Endothelial cell of umbilical vein (primary cell): ENCODE data around the gene ACTR3. TPM values are rescaled to one million over a fixed set of nuclear protein-coding genes. Genes with fewer than 3 reads are reported as not detected.

ENCODE experiments used
- BruUV-seq: library from RNA; stranded (reverse); fragments of 400-500 nt; replicated peaks from 2 replicates; lab custom pipeline; 2021; lab: Mats Ljungman, UMichigan
- CTCF ChIA-PET: fragments of 300-600, 350-600 bp; sonication (Branson Sonifier 250); formaldehyde crosslinking; loops from one replicate; lab custom pipeline; 2021; ENCODE audit warnings: antibody characterized with exemption, inconsistent platforms; lab: Charles Lee
- POLR2A ChIA-PET: fragments of 300-600, 350-600 bp; sonication (Branson Sonifier 250); formaldehyde crosslinking; loops from one replicate; lab custom pipeline; 2021; ENCODE audit warnings: antibody characterized with exemption, inconsistent platforms; lab: Charles Lee
- DNase-seq: peaks from one replicate; pipeline ENCODE4 v3.0.0-alpha.2; 2011; ENCODE audit warnings: low read depth, low spot score
- FAIRE-seq: peaks from 2 replicates; lab custom pipeline; 2011; peaks lifted over from hg19 to GRCh38; lab: Jason Lieb, UNC
- H2AFZ ChIP-seq: 2 replicates; pipeline ENCODE4 v1.6.0; 2012; ENCODE audit warnings: low read depth, low read length, control low read depth, inconsistent platforms
- H3K27ac ChIP-seq: 2 replicates; pipeline ENCODE4 v1.5.1; 2011; ENCODE audit warnings: low read depth, mild to moderate bottlenecking, control low read depth, low read length, moderate library complexity; ENCODE audit not compliant: insufficient read depth
- H3K27me3 ChIP-seq, 2 experiments: 2 replicates each; pipeline versions ENCODE4 v1.6.0 to v1.6.1; 2011; ENCODE audit warnings: low read length in 2 of 2, mixed read lengths in 1 of 2; ENCODE audit not compliant: control insufficient read depth in 2 of 2, insufficient read depth in 2 of 2
- H3K36me3 ChIP-seq, 2 experiments: 2 replicates in 1 of 2; 3 replicates in 1 of 2; pipeline ENCODE4 v1.5.1; 2011; ENCODE audit warnings: low read length in 2 of 2, mild to moderate bottlenecking in 1 of 2, moderate library complexity in 1 of 2; ENCODE audit not compliant: control insufficient read depth in 2 of 2, insufficient read depth in 2 of 2; ENCODE audit errors: extremely low read depth in 1 of 2
- H3K4me1 ChIP-seq: 3 replicates; pipeline ENCODE4 v1.5.1; 2011; ENCODE audit warnings: mild to moderate bottlenecking, low read length; ENCODE audit not compliant: control insufficient read depth, insufficient read depth; ENCODE audit errors: extremely low read depth
- H3K4me2 ChIP-seq: 2 replicates; pipeline ENCODE4 v1.6.1; 2011; ENCODE audit warnings: low read length, control low read depth, mixed read lengths; ENCODE audit not compliant: insufficient read depth
- H3K4me3 ChIP-seq, 3 experiments: fragments of 200-600 bp in 1 of 3; sonication (generic), shearing (Covaris generic) in 1 of 3; replicated peaks in 1 of 3; 2 replicates each; pipeline ENCODE4 v1.5.1; 2011 to 2016; ENCODE audit warnings: control low read depth in 3 of 3, low read length in 3 of 3, mild to moderate bottlenecking in 2 of 3, inconsistent platforms in 1 of 3, low read depth in 1 of 3, moderate library complexity in 1 of 3; ENCODE audit not compliant: insufficient read depth in 1 of 3
- H3K79me2 ChIP-seq: 2 replicates; pipeline ENCODE4 v1.6.0; 2012; ENCODE audit warnings: low read length, inconsistent platforms; ENCODE audit not compliant: control insufficient read depth, insufficient read depth
- H3K9ac ChIP-seq: replicated peaks from 2 replicates; pipeline ENCODE3; 2011; ENCODE audit warnings: low read length, control low read depth; ENCODE audit not compliant: insufficient read depth; ENCODE audit errors: extremely low read depth
- H3K9me1 ChIP-seq: replicated peaks from 3 replicates; pipeline ENCODE4 v1.6.0; 2011; ENCODE audit warnings: mild to moderate bottlenecking, low read length; ENCODE audit not compliant: control insufficient read depth, insufficient read depth; ENCODE audit errors: extremely low read depth
- H3K9me3 ChIP-seq: replicated peaks from 2 replicates; pipeline ENCODE4 v1.5.1; 2012; ENCODE audit warnings: low read length, inconsistent platforms; ENCODE audit not compliant: control insufficient read depth, insufficient read depth
- H4K20me1 ChIP-seq: replicated peaks from 2 replicates; pipeline ENCODE3; 2011; ENCODE audit warnings: mild to moderate bottlenecking, low read length; ENCODE audit not compliant: control insufficient read depth, insufficient read depth; ENCODE audit errors: extremely low read depth
- EZH2 ChIP-seq: IDR thresholded peaks from 2 replicates; pipeline ENCODE4 v1.6.1; 2012; ENCODE audit warnings: borderline replicate concordance, low read depth, mild to moderate bottlenecking, moderate library complexity, low read length, inconsistent platforms; ENCODE audit not compliant: severe bottlenecking
- FOS ChIP-seq: IDR thresholded peaks from 2 replicates; pipeline ENCODE4 v1.6.1; 2011; ENCODE audit warnings: mild to moderate bottlenecking, low read length, moderate library complexity, borderline replicate concordance; ENCODE audit not compliant: insufficient read depth
- GATA2 ChIP-seq: IDR thresholded peaks from 2 replicates; pipeline ENCODE4 v1.7.0; 2011; ENCODE audit warnings: low read depth, mild to moderate bottlenecking, moderate library complexity, mixed read lengths, low read length; ENCODE audit not compliant: insufficient read length, insufficient read depth
- JUN ChIP-seq: IDR thresholded peaks from 2 replicates; pipeline ENCODE4 v1.6.1; 2011; ENCODE audit warnings: borderline replicate concordance, low read depth; ENCODE audit not compliant: insufficient read length, insufficient read depth
- MAX ChIP-seq: IDR thresholded peaks from 2 replicates; pipeline ENCODE4 v1.6.1; 2011; ENCODE audit not compliant: insufficient read depth, insufficient read length
- MYC ChIP-seq: IDR thresholded peaks from one replicate; pipeline ENCODE4 v1.6.1; 2011; ENCODE audit warnings: mild to moderate bottlenecking, low read depth, low read length
- POLR2A ChIP-seq: IDR thresholded peaks from 2 replicates; pipeline ENCODE4 v1.6.1; 2012; ENCODE audit warnings: low read depth, mild to moderate bottlenecking, control low read depth, low read length
- POLR2AphosphoS5 ChIP-seq: IDR thresholded peaks from 2 replicates; pipeline ENCODE4 v1.6.1; 2012; ENCODE audit warnings: low read depth, mild to moderate bottlenecking, control low read depth, low read length, moderate library complexity; ENCODE audit not compliant: insufficient read depth
- dilution Hi-C: fragments of 300-500 bp; cut with MboI; formaldehyde crosslinking; loops from one replicate; pipeline ENCODE4 v1.15.0; 2019; ENCODE audit warnings: low sequenced_read_pairs; ENCODE audit not compliant: extremely low pct_ligation_motif_present
- intact Hi-C: fragments of 100-400 bp; cut with micrococcal nuclease; formaldehyde crosslinking; loops from one replicate; pipeline ENCODE4 v1.10.0; 2022
- polyA plus RNA-seq, 4 experiments: library from polyadenylated mRNA; depleted of rRNA in 3 of 4; stranded (reverse) in 3 of 4; unstranded in 1 of 4; fragments of >200 nt; gene quantifications; 2 replicates each; pipeline versions ENCODE4 v1.2.1 to v1.2.3, GENCODE V29; 2011 to 2012; ENCODE audit warnings: missing spikeins in 1 of 4
- total RNA-seq: library from RNA; stranded (reverse); gene quantifications from 2 replicates; pipeline ENCODE4 v1.2.3, GENCODE V29; 2021
- TF ChIP-seq, protein P1 (sequence below), 2 donors: IDR thresholded peaks; 1 replicate in 1 of 2; 2 replicates in 1 of 2; pipeline ENCODE4 v1.5.1; 2011; ENCODE audit warnings: low read length in 2 of 2, mild to moderate bottlenecking in 2 of 2, moderate library complexity in 2 of 2, control low read depth in 1 of 2, inconsistent platforms in 1 of 2, low read depth in 1 of 2; ENCODE audit not compliant: insufficient read depth in 1 of 2; ENCODE audit errors: extremely low read depth in 1 of 2

ACTR3 gene
- total and polyA plus RNA-seq, 2 donors (not counting 3 experiments of a cell fraction or from before 2014, with no cell fraction given): 120 to 401 TPM

DNA sequence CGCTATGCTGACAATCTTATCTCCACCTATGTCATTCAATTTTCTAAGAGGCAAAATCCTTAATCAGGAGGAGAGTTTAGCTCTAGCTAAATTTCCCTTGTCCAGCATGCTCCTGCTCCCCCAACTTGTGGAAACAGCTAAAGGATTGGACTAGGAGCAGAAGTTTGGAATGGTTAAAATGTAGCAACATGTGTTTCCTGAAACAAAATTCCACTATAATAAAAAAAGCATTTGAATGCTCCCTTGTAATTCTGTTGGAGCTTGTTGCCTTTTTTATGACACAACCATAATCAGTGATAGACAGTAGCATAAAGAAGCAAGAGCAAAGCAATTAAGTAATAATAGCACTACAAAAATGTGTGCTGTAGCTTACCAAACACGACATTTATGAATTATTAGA is 6.9 kb downstream of the ACTR3 start:
- peaks cover 73% of the 10 kb centered on the region for H3K4me1 ChIP-seq
- H3K27ac ChIP-seq: no peak overlapping the region
- DNase-seq (peak; percentile 36), FAIRE-seq (no peak)
- ChIA-PET CTCF (interaction anchor here (1.0 to 1.6 kb wide), 3 partner anchors 10 to 140 kb away, joined by 3 to 5 read pairs (median 3); partner anchors contain the start of gene SLC35F5), POLR2A (interaction anchor here (0.5 kb wide), 1 partner anchor 759 kb away, joined by 3 read pairs; no protein-coding TSS in a partner anchor)
- H3K4me2 ChIP-seq: peak overlapping the region; percentile 25
- H2AFZ ChIP-seq: no peak overlapping the region
- H3K9ac ChIP-seq: no peak overlapping the region
- BruUV-seq: no TSS peak
- H3K9me3 ChIP-seq: no peaks in the 10 kb centered on the region
- peaks cover 7% of the 10 kb centered on the region for H3K9me1 ChIP-seq
- H3K36me3 ChIP-seq: peaks cover 0 to 2% of the 10 kb centered on the region in 2 experiments
- dilution Hi-C loops (no loop called here), intact Hi-C loops (no loop called here)
- TF ChIP-seq POLR2A (no peak), JUN (no peak), MYC (no peak), GATA2 (no peak), EZH2 (no peak), POLR2AphosphoS5 (no peak), MAX (no peak), FOS (no peak)
- TF ChIP-seq, protein P1, sequence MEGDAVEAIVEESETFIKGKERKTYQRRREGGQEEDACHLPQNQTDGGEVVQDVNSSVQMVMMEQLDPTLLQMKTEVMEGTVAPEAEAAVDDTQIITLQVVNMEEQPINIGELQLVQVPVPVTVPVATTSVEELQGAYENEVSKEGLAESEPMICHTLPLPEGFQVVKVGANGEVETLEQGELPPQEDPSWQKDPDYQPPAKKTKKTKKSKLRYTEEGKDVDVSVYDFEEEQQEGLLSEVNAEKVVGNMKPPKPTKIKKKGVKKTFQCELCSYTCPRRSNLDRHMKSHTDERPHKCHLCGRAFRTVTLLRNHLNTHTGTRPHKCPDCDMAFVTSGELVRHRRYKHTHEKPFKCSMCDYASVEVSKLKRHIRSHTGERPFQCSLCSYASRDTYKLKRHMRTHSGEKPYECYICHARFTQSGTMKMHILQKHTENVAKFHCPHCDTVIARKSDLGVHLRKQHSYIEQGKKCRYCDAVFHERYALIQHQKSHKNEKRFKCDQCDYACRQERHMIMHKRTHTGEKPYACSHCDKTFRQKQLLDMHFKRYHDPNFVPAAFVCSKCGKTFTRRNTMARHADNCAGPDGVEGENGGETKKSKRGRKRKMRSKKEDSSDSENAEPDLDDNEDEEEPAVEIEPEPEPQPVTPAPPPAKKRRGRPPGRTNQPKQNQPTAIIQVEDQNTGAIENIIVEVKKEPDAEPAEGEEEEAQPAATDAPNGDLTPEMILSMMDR (IDR thresholded peaks at IDR 0.05; ENCODE audit: extremely low read depth in 1 of 2, insufficient read depth in 1 of 2, low read depth in 1 of 2, low read length in 2 of 2): no peak
- peaks cover 38% of the 10 kb centered on the region for H4K20me1 ChIP-seq
- peaks cover 100% of the 10 kb centered on the region for H3K79me2 ChIP-seq
- no peak overlapping the region for H3K4me3 ChIP-seq
- no peaks in the 10 kb centered on the region for H3K27me3 ChIP-seq
